ENCODE results near the gene LDHD. TPM values are rescaled to one million over a fixed set of nuclear protein-coding genes. Genes with fewer than 3 reads are reported as not detected.

LDHD gene
- total and polyA plus RNA-seq, 9 donors, result 2.1 to 25.4 (median 20.7) TPM

DNA sequence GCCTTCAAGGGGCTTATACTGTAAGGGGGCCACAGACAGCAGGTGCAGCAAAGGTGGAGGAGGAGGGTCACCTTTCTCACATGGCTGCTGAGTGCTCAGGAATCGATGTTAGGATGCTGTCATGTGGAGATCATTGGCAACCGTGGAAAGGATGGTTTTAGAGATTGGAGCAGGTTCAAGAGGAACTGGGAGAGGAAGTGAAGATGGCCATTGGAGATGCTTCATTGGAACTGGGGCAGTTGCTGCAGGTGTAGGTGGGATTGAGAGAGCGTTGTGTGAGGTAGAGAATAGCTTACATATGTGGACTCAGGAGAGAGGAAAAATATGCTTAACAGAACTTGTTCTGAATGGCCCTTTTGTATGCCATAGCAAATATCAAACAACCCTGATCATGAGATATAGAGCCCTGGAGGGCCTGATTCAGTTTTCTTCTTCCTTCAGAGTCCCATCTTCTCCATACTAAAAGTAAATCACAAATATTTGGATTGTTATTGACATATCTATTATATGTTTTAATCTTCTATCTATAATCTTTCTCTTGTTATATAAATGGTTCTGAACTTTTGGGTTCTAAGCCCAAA is 40.8 kb downstream of the LDHD start:
- peaks cover 3% of the 10 kb centered on the region for H3K4me1 ChIP-seq (ENCODE audit: insufficient read depth)
- H3K27ac ChIP-seq, result no peak overlapping the region
- H3K4me3 ChIP-seq, result no peak overlapping the region

DNA sequence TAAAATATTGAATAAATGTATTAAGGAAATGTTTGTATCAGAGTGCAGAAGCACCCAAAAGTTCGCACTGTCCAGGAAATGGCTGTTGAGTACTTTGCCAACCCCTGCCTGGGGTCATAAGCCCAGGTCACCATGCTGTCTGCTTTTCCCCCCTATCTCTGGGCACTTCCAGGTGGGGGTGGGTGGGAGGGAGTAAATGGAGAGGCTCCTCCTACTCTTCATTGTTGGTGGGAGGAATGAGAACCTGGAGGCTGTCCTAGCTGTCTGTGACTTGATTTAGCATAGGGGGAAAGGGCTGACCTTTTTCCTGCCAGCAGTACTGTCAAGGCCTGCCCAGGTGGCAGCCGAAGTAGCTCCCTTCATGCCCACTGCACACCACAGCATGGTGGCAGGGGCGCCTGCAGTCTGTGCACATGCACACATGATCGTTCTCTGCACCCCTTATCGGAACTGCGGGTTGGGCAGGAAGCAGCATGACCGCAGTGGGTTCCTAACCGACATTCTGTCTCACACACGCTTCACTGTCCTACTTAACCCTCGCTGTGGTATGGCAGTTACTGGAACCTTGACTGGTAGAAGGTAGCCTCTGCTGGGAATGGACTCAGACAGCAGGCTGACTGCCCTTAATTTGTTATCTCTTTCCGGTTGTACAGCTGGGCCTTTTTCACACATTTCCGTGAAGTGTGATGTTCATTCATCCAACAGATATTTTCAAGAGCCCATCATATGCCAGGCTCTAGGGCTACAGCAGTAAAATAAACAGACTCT is 41.5 kb downstream of the LDHD start:
- Histone ChIP-seq H3K4me1 (ENCODE audit: insufficient read depth) (peaks cover 7% of the 10 kb centered on the region), H3K4me3 (no peak overlapping the region), H3K27me3 (no peaks in the 10 kb centered on the region), H3K36me3 (no peaks in the 10 kb centered on the region), H3K9me3 (no peaks in the 10 kb centered on the region), H3K27ac (no peak overlapping the region)
- TF ChIP-seq POLR2A (IDR thresholded peaks at IDR 0.05) (no peak), EP300 (IDR thresholded peaks at IDR 0.05) (no peak)
- TF ChIP-seq, protein P1, sequence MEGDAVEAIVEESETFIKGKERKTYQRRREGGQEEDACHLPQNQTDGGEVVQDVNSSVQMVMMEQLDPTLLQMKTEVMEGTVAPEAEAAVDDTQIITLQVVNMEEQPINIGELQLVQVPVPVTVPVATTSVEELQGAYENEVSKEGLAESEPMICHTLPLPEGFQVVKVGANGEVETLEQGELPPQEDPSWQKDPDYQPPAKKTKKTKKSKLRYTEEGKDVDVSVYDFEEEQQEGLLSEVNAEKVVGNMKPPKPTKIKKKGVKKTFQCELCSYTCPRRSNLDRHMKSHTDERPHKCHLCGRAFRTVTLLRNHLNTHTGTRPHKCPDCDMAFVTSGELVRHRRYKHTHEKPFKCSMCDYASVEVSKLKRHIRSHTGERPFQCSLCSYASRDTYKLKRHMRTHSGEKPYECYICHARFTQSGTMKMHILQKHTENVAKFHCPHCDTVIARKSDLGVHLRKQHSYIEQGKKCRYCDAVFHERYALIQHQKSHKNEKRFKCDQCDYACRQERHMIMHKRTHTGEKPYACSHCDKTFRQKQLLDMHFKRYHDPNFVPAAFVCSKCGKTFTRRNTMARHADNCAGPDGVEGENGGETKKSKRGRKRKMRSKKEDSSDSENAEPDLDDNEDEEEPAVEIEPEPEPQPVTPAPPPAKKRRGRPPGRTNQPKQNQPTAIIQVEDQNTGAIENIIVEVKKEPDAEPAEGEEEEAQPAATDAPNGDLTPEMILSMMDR (IDR thresholded peaks at IDR 0.05), result no peak
- 52 to 62% (median 57%) methylated on average over 12 of the region's 12 CpGs for WGBS, 3 donors
- intact Hi-C loops (cut with DNase I), result no loop called here
- no peak for DNase-seq

More for the DNA sequence above, 40.8 kb downstream of the LDHD start:
- no peak for DNase-seq
- TF ChIP-seq, protein P1 (IDR thresholded peaks at IDR 0.05), result no peak
- TF ChIP-seq POLR2A (IDR thresholded peaks at IDR 0.05) (no peak), EP300 (IDR thresholded peaks at IDR 0.05) (no peak)
- WGBS, 3 donors, result 77 to 87% (median 85%) methylated on average over 3 of the region's 3 CpGs
- Histone ChIP-seq H3K36me3 (no peaks in the 10 kb centered on the region), H3K9me3 (no peaks in the 10 kb centered on the region), H3K27me3 (no peaks in the 10 kb centered on the region)
- intact Hi-C loops (cut with DNase I), result no loop called here

DNA sequence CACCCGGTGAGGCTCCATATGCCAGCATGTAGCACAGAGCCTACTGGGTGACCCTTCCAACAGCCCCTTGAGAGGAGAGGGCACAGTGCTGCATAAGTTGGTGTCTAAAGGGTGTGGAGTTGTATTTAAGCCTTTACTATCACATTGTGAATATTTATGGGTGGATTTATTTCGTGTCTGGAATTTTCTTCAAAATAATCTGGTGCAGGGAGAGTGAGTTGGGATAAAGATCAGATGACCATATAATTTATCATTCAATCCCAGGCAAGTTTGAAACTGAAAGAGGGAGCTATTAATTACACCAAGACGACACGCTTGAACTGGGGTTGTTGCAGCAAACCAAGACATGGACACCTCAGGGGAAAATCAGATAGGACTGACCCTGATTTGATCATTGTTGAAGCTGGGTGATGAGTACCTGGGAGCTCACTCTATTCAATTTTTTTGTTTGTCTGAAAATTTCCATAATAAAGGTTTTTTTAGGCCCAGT is 42.2 kb downstream of the LDHD start:
- DNase-seq, result no peak
- intact Hi-C loops (cut with DNase I), result no loop called here
- Histone ChIP-seq H3K27me3 (no peaks in the 10 kb centered on the region), H3K27ac (no peak overlapping the region), H3K36me3 (no peaks in the 10 kb centered on the region), H3K4me1 (ENCODE audit: insufficient read depth) (peaks cover 7% of the 10 kb centered on the region), H3K4me3 (no peak overlapping the region), H3K9me3 (no peaks in the 10 kb centered on the region)
- TF ChIP-seq, protein P1 (IDR thresholded peaks at IDR 0.05), result no peak
- TF ChIP-seq POLR2A (IDR thresholded peaks at IDR 0.05) (no peak), EP300 (IDR thresholded peaks at IDR 0.05) (no peak)
- WGBS, 3 donors, result 76 to 78% (median 78%) methylated on average over 4 of the region's 4 CpGs

DNA sequence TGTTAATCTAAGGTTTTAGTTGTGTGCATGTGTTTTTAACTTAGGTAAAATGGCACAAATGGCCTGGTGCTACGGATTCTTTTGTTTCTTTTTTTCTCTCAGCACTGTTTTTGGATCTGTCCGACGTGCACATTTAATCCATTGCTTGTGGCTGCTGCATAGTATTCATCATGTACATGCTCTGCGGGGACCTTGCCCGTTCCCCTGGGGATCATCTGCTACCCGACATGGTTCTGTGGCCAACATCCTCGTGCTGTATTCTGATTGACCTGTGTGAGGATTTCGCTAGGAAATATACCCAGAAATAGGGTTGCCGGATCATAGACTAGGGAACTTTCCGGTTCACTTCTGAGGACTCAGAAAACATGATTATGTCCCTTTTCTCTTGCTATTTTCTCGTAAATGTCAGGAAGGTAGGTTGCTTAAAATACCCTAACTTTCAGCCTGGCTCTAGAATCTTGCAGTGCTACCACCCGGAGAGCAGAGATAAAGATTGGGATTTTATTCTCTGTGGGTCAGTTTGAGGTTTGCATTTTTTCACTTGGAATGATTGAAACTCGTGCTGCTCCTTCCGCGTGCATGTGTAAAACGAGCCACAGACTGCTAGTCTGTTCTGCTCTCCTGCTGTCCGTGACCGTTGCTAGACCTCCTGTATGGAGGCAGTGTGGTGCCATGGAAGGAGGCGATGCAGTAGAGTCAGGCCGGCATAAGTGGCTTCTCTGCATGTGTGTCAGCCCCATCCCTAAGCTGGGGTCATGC is 42.9 kb downstream of the LDHD start:
- H3K27me3 ChIP-seq, result no peaks in the 10 kb centered on the region
- H3K27ac ChIP-seq, result no peak overlapping the region
- H3K9me3 ChIP-seq, result no peaks in the 10 kb centered on the region
- peaks cover 7% of the 10 kb centered on the region for H3K4me1 ChIP-seq (ENCODE audit: insufficient read depth)
- H3K36me3 ChIP-seq, result no peaks in the 10 kb centered on the region
- intact Hi-C loops (cut with DNase I), result no loop called here
- no peak overlapping the region for H3K4me3 ChIP-seq
- TF ChIP-seq EP300 (IDR thresholded peaks at IDR 0.05), result no peak
- TF ChIP-seq, protein P1 (IDR thresholded peaks at IDR 0.05), result no peak
- TF ChIP-seq POLR2A (IDR thresholded peaks at IDR 0.05), result no peak
- no peak for DNase-seq
- 79 to 86% (median 81%) methylated on average over 20 of the region's 20 CpGs for WGBS, 3 donors
